OCI-LY3 (cell line): ENCODE measurements around the gene ELMO1.

ENCODE experiments used
- EZH2phosphoT487 ChIP-seq: fragments of 200-600 bp; shearing (Covaris generic); IDR thresholded peaks from 2 replicates; pipeline ENCODE4 v1.6.1; 2018; ENCODE audit warnings: antibody characterized with exemption, mixed run types, low read depth
- TF ChIP-seq, protein P1 (sequence below): fragments of 200-600, 300-600 bp; sonication (generic); IDR thresholded peaks from 2 replicates; pipeline ENCODE4 v1.5.1; 2014; ENCODE audit warnings: antibody characterized with exemption, low read length, low read depth

DNA sequence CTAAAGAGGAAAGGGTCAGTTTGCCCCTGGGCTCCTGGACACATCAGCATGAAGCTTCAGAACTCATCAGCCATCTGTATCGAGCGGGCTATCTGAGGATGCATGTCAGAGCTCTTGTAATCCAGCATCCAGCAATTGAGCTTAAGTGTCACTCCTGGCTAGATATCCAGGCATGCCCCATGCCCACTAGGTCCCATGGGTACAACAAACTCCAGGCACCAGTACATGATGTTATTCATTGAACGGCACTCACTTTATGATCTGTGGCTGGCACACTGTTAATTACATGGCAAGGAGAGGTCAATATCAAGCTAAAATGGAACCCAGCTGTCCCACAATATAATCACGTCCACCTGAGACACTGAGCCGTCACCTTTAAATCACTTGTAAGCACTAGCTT lies 274.2 kb downstream of the ELMO1 start:
- TF ChIP-seq, protein P1, sequence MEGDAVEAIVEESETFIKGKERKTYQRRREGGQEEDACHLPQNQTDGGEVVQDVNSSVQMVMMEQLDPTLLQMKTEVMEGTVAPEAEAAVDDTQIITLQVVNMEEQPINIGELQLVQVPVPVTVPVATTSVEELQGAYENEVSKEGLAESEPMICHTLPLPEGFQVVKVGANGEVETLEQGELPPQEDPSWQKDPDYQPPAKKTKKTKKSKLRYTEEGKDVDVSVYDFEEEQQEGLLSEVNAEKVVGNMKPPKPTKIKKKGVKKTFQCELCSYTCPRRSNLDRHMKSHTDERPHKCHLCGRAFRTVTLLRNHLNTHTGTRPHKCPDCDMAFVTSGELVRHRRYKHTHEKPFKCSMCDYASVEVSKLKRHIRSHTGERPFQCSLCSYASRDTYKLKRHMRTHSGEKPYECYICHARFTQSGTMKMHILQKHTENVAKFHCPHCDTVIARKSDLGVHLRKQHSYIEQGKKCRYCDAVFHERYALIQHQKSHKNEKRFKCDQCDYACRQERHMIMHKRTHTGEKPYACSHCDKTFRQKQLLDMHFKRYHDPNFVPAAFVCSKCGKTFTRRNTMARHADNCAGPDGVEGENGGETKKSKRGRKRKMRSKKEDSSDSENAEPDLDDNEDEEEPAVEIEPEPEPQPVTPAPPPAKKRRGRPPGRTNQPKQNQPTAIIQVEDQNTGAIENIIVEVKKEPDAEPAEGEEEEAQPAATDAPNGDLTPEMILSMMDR, result no peak
- no peak for TF ChIP-seq EZH2phosphoT487
